ENCODE results near the gene CSNK2A1. TPM values are rescaled to one million over a fixed set of nuclear protein-coding genes. Genes with fewer than 3 reads are reported as not detected.

CSNK2A1 gene
- total and polyA plus RNA-seq, 2 donors (not counting 3 experiments of a cell fraction or from before 2014, with no cell fraction given): 68.4 to 142 TPM

GRCh38 chr20:521860-522259, 21.7 kb downstream of the CSNK2A1 start:
- peaks cover 10% of the 10 kb centered on the region for H4K20me1 ChIP-seq (replicated peaks; ENCODE audit: control insufficient read depth, extremely low read depth, insufficient read depth, low read length)

More at GRCh38 chr20:521860-522259, 21.7 kb downstream of the CSNK2A1 start:
- Histone ChIP-seq H3K9me1 (replicated peaks; ENCODE audit: control insufficient read depth, extremely low read depth, insufficient read depth, low read length) (peaks cover 5% of the 10 kb centered on the region), H3K36me3 (ENCODE audit: control insufficient read depth in 2 of 2, extremely low read depth in 1 of 2, insufficient read depth in 2 of 2, low read length in 2 of 2) (peaks cover 2 to 9% of the 10 kb centered on the region in 2 experiments), H3K4me1 (ENCODE audit: control insufficient read depth, extremely low read depth, insufficient read depth, low read length) (no peaks in the 10 kb centered on the region), H3K4me2 (ENCODE audit: insufficient read depth, low read length) (no peak overlapping the region), H3K4me3 (replicated peaks in 1 of 3; ENCODE audit: insufficient read depth in 1 of 3, low read depth in 1 of 3, low read length in 3 of 3) (no peak overlapping the region), H2AFZ (ENCODE audit: low read depth, low read length) (no peak overlapping the region), H3K79me2 (ENCODE audit: control insufficient read depth, insufficient read depth, low read length) (peaks cover 87% of the 10 kb centered on the region), H3K9me3 (replicated peaks; ENCODE audit: control insufficient read depth, insufficient read depth, low read length) (no peaks in the 10 kb centered on the region), H3K27ac (ENCODE audit: insufficient read depth, low read depth, low read length) (no peak overlapping the region), H3K27me3 (ENCODE audit: control insufficient read depth in 2 of 2, insufficient read depth in 2 of 2, low read length in 2 of 2) (no peaks in the 10 kb centered on the region), H3K9ac (replicated peaks; ENCODE audit: extremely low read depth, insufficient read depth, low read length) (no peak overlapping the region)
- DNase-seq (ENCODE audit: low read depth, low spot score) (no peak), FAIRE-seq (no peak)
- no peak for TF ChIP-seq GATA2 (IDR thresholded peaks at IDR 0.05; ENCODE audit: insufficient read depth, insufficient read length, low read depth, low read length)
- no peak for TF ChIP-seq POLR2A (IDR thresholded peaks at IDR 0.05; ENCODE audit: low read depth, low read length)
- TF ChIP-seq JUN (IDR thresholded peaks at IDR 0.05; ENCODE audit: borderline replicate concordance, insufficient read depth, insufficient read length, low read depth): no peak
- no peak for TF ChIP-seq CTCF (IDR thresholded peaks at IDR 0.05; ENCODE audit: extremely low read depth in 1 of 2, insufficient read depth in 1 of 2, low read depth in 1 of 2, low read length in 2 of 2)
- no peak for TF ChIP-seq EZH2 (IDR thresholded peaks at IDR 0.05; ENCODE audit: borderline replicate concordance, low read depth, low read length, severe bottlenecking)
- no peak for TF ChIP-seq FOS (IDR thresholded peaks at IDR 0.05; ENCODE audit: borderline replicate concordance, insufficient read depth, low read length)
- TF ChIP-seq MAX (IDR thresholded peaks at IDR 0.05; ENCODE audit: insufficient read depth, insufficient read length): no peak
- TF ChIP-seq MYC (IDR thresholded peaks at IDR 0.05; ENCODE audit: low read depth, low read length): no peak
- ChIA-PET CTCF (no interaction called here), POLR2A (no interaction called here)
- intact Hi-C loops (cut with micrococcal nuclease) (no loop called here), dilution Hi-C loops (cut with MboI; ENCODE audit: extremely low pct_ligation_motif_present, low sequenced_read_pairs) (no loop called here)
- no TSS peak for BruUV-seq (replicated peaks)

Measured in endothelial cell of umbilical vein (primary cell).